ENCODE measurements around the gene SLC6A18.

- TF ChIP-seq EZH2 (IDR thresholded peaks at IDR 0.05; ENCODE audit: low read length) (no peak), CTCF (optimal IDR thresholded peaks at IDR 0.05 in 1 of 3, IDR thresholded peaks at IDR 0.05 in 1 of 3, conservative IDR thresholded peaks at IDR 0.05 in 1 of 3; ENCODE audit: extremely low read depth in 1 of 3, insufficient read depth in 2 of 3, low read length in 3 of 3) (no peak)
These were observed 41.1 kb upstream of the SLC6A18 start for GRCh38 chr5:1184163-1184470.
